Measurements from ENCODE around the gene SLC16A4.

DNA sequence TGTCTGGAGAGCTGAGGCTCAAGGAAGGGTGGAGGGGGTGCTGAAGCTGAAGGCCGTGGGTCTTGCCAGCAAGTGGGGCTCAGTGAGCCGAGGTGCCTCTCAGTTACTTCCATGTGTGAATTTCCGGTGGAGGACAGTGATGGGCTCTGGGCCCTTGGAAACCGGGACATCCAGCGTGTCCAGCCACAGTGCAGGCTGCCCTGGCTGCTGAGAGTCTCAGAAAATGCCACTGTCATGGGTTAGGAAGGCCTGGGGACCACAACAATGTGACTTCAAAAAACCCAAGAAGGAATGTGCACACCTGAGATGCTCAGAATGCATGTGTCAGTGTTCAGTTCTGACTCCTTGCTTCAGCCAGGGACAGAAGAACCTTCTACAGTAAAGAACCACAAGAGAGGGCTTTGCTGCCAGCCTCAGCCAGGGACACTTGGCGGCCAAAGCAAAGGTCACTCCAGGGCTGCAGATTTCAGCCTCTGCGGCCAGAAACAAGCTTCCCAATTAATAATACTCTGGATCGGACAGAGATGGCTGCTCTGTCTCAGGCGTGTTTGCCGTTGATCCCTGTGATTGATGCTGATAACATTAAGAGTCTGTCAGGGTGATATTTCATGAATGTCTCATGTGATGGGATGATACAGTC is 29.3 kb upstream of the SLC16A4 start:
- no peak for TF ChIP-seq EZH2phosphoT487 (IDR thresholded peaks at IDR 0.05; ENCODE audit: borderline replicate concordance, low read length)
- TF ChIP-seq, protein P1, sequence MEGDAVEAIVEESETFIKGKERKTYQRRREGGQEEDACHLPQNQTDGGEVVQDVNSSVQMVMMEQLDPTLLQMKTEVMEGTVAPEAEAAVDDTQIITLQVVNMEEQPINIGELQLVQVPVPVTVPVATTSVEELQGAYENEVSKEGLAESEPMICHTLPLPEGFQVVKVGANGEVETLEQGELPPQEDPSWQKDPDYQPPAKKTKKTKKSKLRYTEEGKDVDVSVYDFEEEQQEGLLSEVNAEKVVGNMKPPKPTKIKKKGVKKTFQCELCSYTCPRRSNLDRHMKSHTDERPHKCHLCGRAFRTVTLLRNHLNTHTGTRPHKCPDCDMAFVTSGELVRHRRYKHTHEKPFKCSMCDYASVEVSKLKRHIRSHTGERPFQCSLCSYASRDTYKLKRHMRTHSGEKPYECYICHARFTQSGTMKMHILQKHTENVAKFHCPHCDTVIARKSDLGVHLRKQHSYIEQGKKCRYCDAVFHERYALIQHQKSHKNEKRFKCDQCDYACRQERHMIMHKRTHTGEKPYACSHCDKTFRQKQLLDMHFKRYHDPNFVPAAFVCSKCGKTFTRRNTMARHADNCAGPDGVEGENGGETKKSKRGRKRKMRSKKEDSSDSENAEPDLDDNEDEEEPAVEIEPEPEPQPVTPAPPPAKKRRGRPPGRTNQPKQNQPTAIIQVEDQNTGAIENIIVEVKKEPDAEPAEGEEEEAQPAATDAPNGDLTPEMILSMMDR (conservative IDR thresholded peaks at IDR 0.05; ENCODE audit: low read depth, low read length), result no peak

Data from PC-3 (cell line).